PFSK-1 (cell line): ENCODE measurements around the gene PTCD1.

Source experiments
- FOXP2 ChIP-seq: optimal IDR thresholded peaks from 2 replicates; pipeline ENCODE3; 2011; ENCODE audit warnings: borderline replicate concordance, control low read depth, inconsistent platforms; ENCODE audit not compliant: insufficient read depth; ENCODE audit errors: extremely low read length, extremely low read depth
- POLR2AphosphoS5 ChIP-seq: IDR thresholded peaks from 2 replicates; pipeline ENCODE4 v1.6.1; 2012; ENCODE audit warnings: low read depth, mild to moderate bottlenecking, control low read depth, low read length, moderate library complexity
- SIN3A ChIP-seq: IDR thresholded peaks from 2 replicates; pipeline ENCODE4 v1.6.1; 2012; ENCODE audit warnings: mild to moderate bottlenecking, low read length, moderate library complexity, borderline replicate concordance; ENCODE audit not compliant: insufficient read depth
- TAF1 ChIP-seq: IDR thresholded peaks from 2 replicates; pipeline ENCODE4 v1.6.1; 2012; ENCODE audit warnings: low read length, control low read depth, borderline replicate concordance; ENCODE audit not compliant: insufficient read depth
- TF ChIP-seq, protein P1 (sequence below), 2 experiments: IDR thresholded peaks; 2 replicates each; pipeline versions ENCODE4 v1.6.1 to v1.8.0; 2011 to 2012; ENCODE audit warnings: low read depth in 2 of 2, low read length in 2 of 2, control low read depth in 1 of 2, inconsistent platforms in 1 of 2, mild to moderate bottlenecking in 1 of 2, moderate library complexity in 1 of 2; ENCODE audit not compliant: insufficient read depth in 1 of 2

DNA sequence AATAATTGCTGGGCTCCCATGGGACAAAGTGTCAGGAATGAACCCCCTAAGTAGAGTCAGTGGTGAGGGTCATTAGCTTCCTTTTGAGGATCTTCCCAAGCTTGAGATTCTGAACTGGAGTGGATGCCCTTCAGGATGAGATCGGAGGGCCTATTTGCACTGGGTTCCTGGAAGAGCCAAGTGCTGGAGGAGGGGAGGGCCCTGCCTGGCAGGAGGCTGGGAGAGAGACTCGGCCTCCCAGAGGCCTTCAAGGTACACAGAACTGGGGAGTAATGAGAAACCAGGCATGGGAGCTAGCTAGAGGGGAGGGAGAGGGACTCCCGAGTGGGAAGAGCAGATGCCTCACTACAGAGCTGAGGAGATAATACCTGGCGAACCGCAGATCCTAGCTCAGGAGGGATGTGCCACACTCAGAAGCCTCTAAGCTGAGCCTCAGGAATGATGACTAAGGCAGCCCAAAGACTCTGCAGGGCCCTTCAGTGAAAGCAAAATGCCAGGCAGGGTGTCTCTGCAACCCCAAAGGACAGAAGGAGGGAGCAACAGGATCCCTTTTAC is 39.6 kb downstream of the PTCD1 start:
- TF ChIP-seq TAF1 (no peak), POLR2AphosphoS5 (no peak), FOXP2 (no peak), SIN3A (no peak)
- TF ChIP-seq, protein P1, sequence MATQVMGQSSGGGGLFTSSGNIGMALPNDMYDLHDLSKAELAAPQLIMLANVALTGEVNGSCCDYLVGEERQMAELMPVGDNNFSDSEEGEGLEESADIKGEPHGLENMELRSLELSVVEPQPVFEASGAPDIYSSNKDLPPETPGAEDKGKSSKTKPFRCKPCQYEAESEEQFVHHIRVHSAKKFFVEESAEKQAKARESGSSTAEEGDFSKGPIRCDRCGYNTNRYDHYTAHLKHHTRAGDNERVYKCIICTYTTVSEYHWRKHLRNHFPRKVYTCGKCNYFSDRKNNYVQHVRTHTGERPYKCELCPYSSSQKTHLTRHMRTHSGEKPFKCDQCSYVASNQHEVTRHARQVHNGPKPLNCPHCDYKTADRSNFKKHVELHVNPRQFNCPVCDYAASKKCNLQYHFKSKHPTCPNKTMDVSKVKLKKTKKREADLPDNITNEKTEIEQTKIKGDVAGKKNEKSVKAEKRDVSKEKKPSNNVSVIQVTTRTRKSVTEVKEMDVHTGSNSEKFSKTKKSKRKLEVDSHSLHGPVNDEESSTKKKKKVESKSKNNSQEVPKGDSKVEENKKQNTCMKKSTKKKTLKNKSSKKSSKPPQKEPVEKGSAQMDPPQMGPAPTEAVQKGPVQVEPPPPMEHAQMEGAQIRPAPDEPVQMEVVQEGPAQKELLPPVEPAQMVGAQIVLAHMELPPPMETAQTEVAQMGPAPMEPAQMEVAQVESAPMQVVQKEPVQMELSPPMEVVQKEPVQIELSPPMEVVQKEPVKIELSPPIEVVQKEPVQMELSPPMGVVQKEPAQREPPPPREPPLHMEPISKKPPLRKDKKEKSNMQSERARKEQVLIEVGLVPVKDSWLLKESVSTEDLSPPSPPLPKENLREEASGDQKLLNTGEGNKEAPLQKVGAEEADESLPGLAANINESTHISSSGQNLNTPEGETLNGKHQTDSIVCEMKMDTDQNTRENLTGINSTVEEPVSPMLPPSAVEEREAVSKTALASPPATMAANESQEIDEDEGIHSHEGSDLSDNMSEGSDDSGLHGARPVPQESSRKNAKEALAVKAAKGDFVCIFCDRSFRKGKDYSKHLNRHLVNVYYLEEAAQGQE (IDR thresholded peaks at IDR 0.05; ENCODE audit: insufficient read depth in 1 of 2, low read depth in 2 of 2, low read length in 2 of 2), result no peak
